ENCODE results near the gene EFNA1. TPM values are rescaled to one million over a fixed set of nuclear protein-coding genes. Genes with fewer than 3 reads are reported as not detected.
"Not testable (repeated sequence)": the region's sequence is repeated elsewhere in the genome, so short reads cannot be mapped to it uniquely, and the experiment has no call there.

EFNA1 gene
- total and polyA plus RNA-seq, 2 donors (not counting 3 experiments of a cell fraction or from before 2014, with no cell fraction given): 107 to 289 TPM

GRCh38 chr1:155167166-155168104, 39.8 kb downstream of the EFNA1 start:
- Histone ChIP-seq H3K4me3 (replicated peaks in 1 of 3; ENCODE audit: insufficient read depth in 1 of 3, low read depth in 1 of 3, low read length in 3 of 3) (peak overlapping the region in 1 of 3 experiments; percentile 9), H3K36me3 (ENCODE audit: control insufficient read depth in 2 of 2, extremely low read depth in 1 of 2, insufficient read depth in 2 of 2, low read length in 2 of 2) (peaks cover 3 to 9% of the 10 kb centered on the region in 2 experiments), H2AFZ (ENCODE audit: low read depth, low read length) (peak overlapping the region; percentile 53), H3K9me3 (replicated peaks; ENCODE audit: control insufficient read depth, insufficient read depth, low read length) (no peaks in the 10 kb centered on the region), H3K27ac (ENCODE audit: insufficient read depth, low read depth, low read length) (peak overlapping the region; percentile 45), H3K9ac (replicated peaks; ENCODE audit: extremely low read depth, insufficient read depth, low read length) (no peak overlapping the region), H3K79me2 (ENCODE audit: control insufficient read depth, insufficient read depth, low read length) (peaks cover 10% of the 10 kb centered on the region), H3K4me2 (ENCODE audit: insufficient read depth, low read length) (no peak overlapping the region), H3K4me1 (ENCODE audit: control insufficient read depth, extremely low read depth, insufficient read depth, low read length) (peaks cover 22% of the 10 kb centered on the region), H3K27me3 (ENCODE audit: control insufficient read depth in 2 of 2, insufficient read depth in 2 of 2, low read length in 2 of 2) (no peaks in the 10 kb centered on the region), H4K20me1 (replicated peaks; ENCODE audit: control insufficient read depth, extremely low read depth, insufficient read depth, low read length) (no peaks in the 10 kb centered on the region), H3K9me1 (replicated peaks; ENCODE audit: control insufficient read depth, extremely low read depth, insufficient read depth, low read length) (no peaks in the 10 kb centered on the region)
- dilution Hi-C loops (cut with MboI; ENCODE audit: extremely low pct_ligation_motif_present, low sequenced_read_pairs): no loop called here
- DNase-seq (ENCODE audit: low read depth, low spot score) (peak; percentile 91), FAIRE-seq (peak; percentile 98)
- ChIA-PET POLR2A (interaction anchor here (0.8 to 1.7 kb wide), 3 partner anchors 33 to 76 kb away, joined by 4 to 5 read pairs (median 4); no protein-coding TSS in a partner anchor), CTCF (interaction anchor here (0.6 to 8.3 kb wide), 35 partner anchors 9 to 608 kb away, joined by 3 to 673 read pairs (median 6); partner anchors contain the start of genes DPM3, EFNA1, EFNA3 and LENEP)
- intact Hi-C loops (cut with micrococcal nuclease): loop anchor here (1.0 kb wide), 5 partner anchors 27 to 122 kb away; partner anchors contain the start of genes DPM3, EFNA1 and SLC50A1
- no TSS peak for BruUV-seq (replicated peaks)
- TF ChIP-seq, protein P1, sequence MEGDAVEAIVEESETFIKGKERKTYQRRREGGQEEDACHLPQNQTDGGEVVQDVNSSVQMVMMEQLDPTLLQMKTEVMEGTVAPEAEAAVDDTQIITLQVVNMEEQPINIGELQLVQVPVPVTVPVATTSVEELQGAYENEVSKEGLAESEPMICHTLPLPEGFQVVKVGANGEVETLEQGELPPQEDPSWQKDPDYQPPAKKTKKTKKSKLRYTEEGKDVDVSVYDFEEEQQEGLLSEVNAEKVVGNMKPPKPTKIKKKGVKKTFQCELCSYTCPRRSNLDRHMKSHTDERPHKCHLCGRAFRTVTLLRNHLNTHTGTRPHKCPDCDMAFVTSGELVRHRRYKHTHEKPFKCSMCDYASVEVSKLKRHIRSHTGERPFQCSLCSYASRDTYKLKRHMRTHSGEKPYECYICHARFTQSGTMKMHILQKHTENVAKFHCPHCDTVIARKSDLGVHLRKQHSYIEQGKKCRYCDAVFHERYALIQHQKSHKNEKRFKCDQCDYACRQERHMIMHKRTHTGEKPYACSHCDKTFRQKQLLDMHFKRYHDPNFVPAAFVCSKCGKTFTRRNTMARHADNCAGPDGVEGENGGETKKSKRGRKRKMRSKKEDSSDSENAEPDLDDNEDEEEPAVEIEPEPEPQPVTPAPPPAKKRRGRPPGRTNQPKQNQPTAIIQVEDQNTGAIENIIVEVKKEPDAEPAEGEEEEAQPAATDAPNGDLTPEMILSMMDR (IDR thresholded peaks at IDR 0.05; ENCODE audit: extremely low read depth in 1 of 2, insufficient read depth in 1 of 2, low read depth in 1 of 2, low read length in 2 of 2): peak; percentile 88 to 90
- TF ChIP-seq FOS (IDR thresholded peaks at IDR 0.05; ENCODE audit: borderline replicate concordance, insufficient read depth, low read length): no peak

- FAIRE-seq; H3K4me3 ChIP-seq (replicated peaks in 1 of 3; ENCODE audit: insufficient read depth in 1 of 3, low read depth in 1 of 3, low read length in 3 of 3); H3K9me3 ChIP-seq (replicated peaks; ENCODE audit: control insufficient read depth, insufficient read depth, low read length); H4K20me1 ChIP-seq (replicated peaks; ENCODE audit: control insufficient read depth, extremely low read depth, insufficient read depth, low read length); dilution Hi-C loops (cut with MboI; ENCODE audit: extremely low pct_ligation_motif_present, low sequenced_read_pairs); intact Hi-C loops (cut with micrococcal nuclease); H3K27me3 ChIP-seq (ENCODE audit: control insufficient read depth in 2 of 2, insufficient read depth in 2 of 2, low read length in 2 of 2); H3K27ac ChIP-seq (ENCODE audit: insufficient read depth, low read depth, low read length); H3K36me3 ChIP-seq (ENCODE audit: control insufficient read depth in 2 of 2, extremely low read depth in 1 of 2, insufficient read depth in 2 of 2, low read length in 2 of 2); H3K9me1 ChIP-seq (replicated peaks; ENCODE audit: control insufficient read depth, extremely low read depth, insufficient read depth, low read length); H3K9ac ChIP-seq (replicated peaks; ENCODE audit: extremely low read depth, insufficient read depth, low read length); H3K4me2 ChIP-seq (ENCODE audit: insufficient read depth, low read length); BruUV-seq (replicated peaks); H2AFZ ChIP-seq (ENCODE audit: low read depth, low read length); DNase-seq (ENCODE audit: low read depth, low spot score): not testable (repeated sequence)
- H3K4me1 ChIP-seq (ENCODE audit: control insufficient read depth, extremely low read depth, insufficient read depth, low read length): peaks cover 22% of the 10 kb centered on the region
- ChIA-PET CTCF (interaction anchor here (0.6 to 8.3 kb wide), 33 partner anchors 10 to 608 kb away, joined by 3 to 673 read pairs (median 6); partner anchors contain the start of genes DPM3, EFNA1, EFNA3 and LENEP), POLR2A (interaction anchor here (1.7 kb wide), 1 partner anchor 76 kb away, joined by 5 read pairs; no protein-coding TSS in a partner anchor)
- peaks cover 16% of the 10 kb centered on the region for H3K79me2 ChIP-seq (ENCODE audit: control insufficient read depth, insufficient read depth, low read length)
These were observed 40.4 kb downstream of the EFNA1 start for GRCh38 chr1:155168105-155168445.
